CD4-positive, CD25-positive, alpha-beta regulatory T cell (primary cell): Measurements from ENCODE around the gene CCSER1. TPM values are rescaled to one million over a fixed set of nuclear protein-coding genes. Genes with fewer than 3 reads are reported as not detected.
"Not testable (repeated sequence)": the region's sequence is repeated elsewhere in the genome, so short reads cannot be mapped to it uniquely, and the experiment has no call there.

Source experiments
- ATAC-seq, 2 donors: fragments of 150-1000 bp; cut with Tn5 transposase; one replicate each; pipeline ENCODE4 v1.10.0; 2021; ENCODE audit warnings: low read depth in 2 of 2, moderate number of reproducible peaks in 2 of 2, moderate library complexity in 1 of 2
- DNase-seq, 3 donors: peaks; one replicate each; pipeline versions ENCODE4 v3.0.0 to v3.0.0-alpha.2; 2012 to 2022; ENCODE audit warnings: mixed read lengths in 1 of 3
- H3K27ac ChIP-seq: one replicate; pipeline ENCODE4 v1.7.0; 2013; ENCODE audit warnings: mild to moderate bottlenecking, low read length; ENCODE audit not compliant: insufficient read depth, poor library complexity, severe bottlenecking
- H3K27me3 ChIP-seq: one replicate; pipeline ENCODE4 v1.7.0; 2013; ENCODE audit warnings: low read length; ENCODE audit not compliant: control insufficient read depth, insufficient read depth
- H3K36me3 ChIP-seq: one replicate; pipeline ENCODE4 v1.7.0; 2013; ENCODE audit warnings: mild to moderate bottlenecking, low read length, moderate library complexity; ENCODE audit not compliant: control insufficient read depth, insufficient read depth
- H3K4me1 ChIP-seq: 2 replicates; pipeline ENCODE4 v1.7.0; 2013; ENCODE audit warnings: mild to moderate bottlenecking, low read length; ENCODE audit not compliant: insufficient read depth, control insufficient read depth, poor library complexity, severe bottlenecking
- H3K4me3 ChIP-seq: one replicate; pipeline ENCODE4 v1.7.0; 2013; ENCODE audit warnings: low read depth, mild to moderate bottlenecking, low read length, moderate library complexity
- H3K9me3 ChIP-seq, 2 experiments: 1 replicate in 1 of 2; 2 replicates in 1 of 2; pipeline ENCODE4 v1.7.0; 2013; ENCODE audit warnings: low read length in 2 of 2, mild to moderate bottlenecking in 1 of 2, moderate library complexity in 1 of 2; ENCODE audit not compliant: control insufficient read depth in 2 of 2
- H3K27ac Mint-ChIP-seq, 3 donors: one replicate each; pipeline ENCODE4 v1.8.0; 2020 to 2022; ENCODE audit warnings: mild to moderate bottlenecking in 3 of 3, mixed read lengths in 3 of 3, moderate library complexity in 2 of 3
- H3K27me3 Mint-ChIP-seq: one replicate; pipeline ENCODE4 v1.8.0; 2022; ENCODE audit warnings: mild to moderate bottlenecking, mixed read lengths
- H3K36me3 Mint-ChIP-seq: one replicate; pipeline ENCODE4 v1.8.0; 2020; ENCODE audit warnings: mixed read lengths
- H3K4me1 Mint-ChIP-seq, 4 donors: one replicate each; pipeline ENCODE4 v1.8.0; 2020 to 2022; ENCODE audit warnings: mixed read lengths in 4 of 4, mild to moderate bottlenecking in 1 of 4
- H3K4me3 Mint-ChIP-seq, 4 donors: one replicate each; pipeline ENCODE4 v1.8.0; 2020 to 2022; ENCODE audit warnings: mild to moderate bottlenecking in 4 of 4, mixed read lengths in 4 of 4, moderate library complexity in 3 of 4
- H3K9me3 Mint-ChIP-seq, 7 donors: one replicate each; pipeline ENCODE4 v1.8.0; 2020 to 2022; ENCODE audit warnings: mixed read lengths in 7 of 7, mild to moderate bottlenecking in 3 of 7, moderate library complexity in 2 of 7
- polyA plus RNA-seq, 4 donors: library from polyadenylated mRNA; unstranded; fragments of 300-500 nt; fragmentation: Illumina TruSeq; gene quantifications; one replicate each; pipeline ENCODE4 v1.2.3, GENCODE V29; 2021
- total RNA-seq: library from RNA; stranded (reverse); gene quantifications from one replicate; pipeline ENCODE4 v1.2.3, GENCODE V29; 2022

Gene CCSER1
- total and polyA plus RNA-seq, 5 donors from 2014 or later, result 0.20 to 0.60 TPM; not detected in 3

GRCh38 chr4:91233164-91233563, 1106.0 kb downstream of the CCSER1 start:
- Histone ChIP-seq H3K9me3 (no peaks in the 10 kb centered on the region), H3K36me3 (no peaks in the 10 kb centered on the region), H3K4me1 (no peaks in the 10 kb centered on the region), H3K27ac (no peak overlapping the region), H3K4me3 (no peak overlapping the region), H3K27me3 (no peaks in the 10 kb centered on the region)
- H3K4me1 Mint-ChIP-seq, result no peaks in the 10 kb centered on the region
- no peaks in the 10 kb centered on the region for H3K27me3 Mint-ChIP-seq
- no peak for DNase-seq
- no peak overlapping the region for H3K27ac Mint-ChIP-seq
- ATAC-seq, result no peak
- peaks cover 0 to 10% (median 3%) of the 10 kb centered on the region in 7 donors for H3K9me3 Mint-ChIP-seq
- no peak overlapping the region for H3K4me3 Mint-ChIP-seq
- H3K36me3 Mint-ChIP-seq, result no peaks in the 10 kb centered on the region

- Histone ChIP-seq H3K4me1 (no peaks in the 10 kb centered on the region), H3K36me3 (no peaks in the 10 kb centered on the region), H3K4me3 (no peak overlapping the region), H3K27ac (no peak overlapping the region), H3K27me3 (no peaks in the 10 kb centered on the region), H3K9me3 (no peaks in the 10 kb centered on the region)
- H3K4me3 Mint-ChIP-seq, result no peak overlapping the region
- no peaks in the 10 kb centered on the region for H3K4me1 Mint-ChIP-seq
- peaks cover 2 to 8% (median 4%) of the 10 kb centered on the region in 7 donors for H3K9me3 Mint-ChIP-seq
- no peaks in the 10 kb centered on the region for H3K27me3 Mint-ChIP-seq
- ATAC-seq (no peak), DNase-seq (no peak)
- H3K36me3 Mint-ChIP-seq, result no peaks in the 10 kb centered on the region
- no peak overlapping the region for H3K27ac Mint-ChIP-seq
Observed at GRCh38 chr4:91243132-91243531, 1115.9 kb downstream of the CCSER1 start.

- Mint-ChIP-seq H3K4me1 (no peaks in the 10 kb centered on the region), H3K36me3 (no peaks in the 10 kb centered on the region), H3K27ac (no peak overlapping the region), H3K4me3 (no peak overlapping the region), H3K27me3 (no peaks in the 10 kb centered on the region), H3K9me3 (peaks cover 0 to 25% (median 8%) of the 10 kb centered on the region in 7 donors)
- no peaks in the 10 kb centered on the region for H3K27me3 ChIP-seq
- no peak overlapping the region for H3K4me3 ChIP-seq
- peaks cover 0 to 6% of the 10 kb centered on the region in 2 experiments for H3K9me3 ChIP-seq
- no peaks in the 10 kb centered on the region for H3K4me1 ChIP-seq
- DNase-seq, result no peak
- H3K27ac ChIP-seq, result no peak overlapping the region
- no peak for ATAC-seq
- no peaks in the 10 kb centered on the region for H3K36me3 ChIP-seq
Observed at GRCh38 chr4:91256043-91256442, 1128.8 kb downstream of the CCSER1 start.

- Mint-ChIP-seq H3K4me3 (no peak overlapping the region), H3K27ac (no peak overlapping the region), H3K4me1 (no peaks in the 10 kb centered on the region), H3K9me3 (peaks cover 4 to 27% (median 8%) of the 10 kb centered on the region in 7 donors), H3K36me3 (no peaks in the 10 kb centered on the region), H3K27me3 (no peaks in the 10 kb centered on the region)
- no peak for DNase-seq
- no peaks in the 10 kb centered on the region for H3K4me1 ChIP-seq
- H3K4me3 ChIP-seq, result no peak overlapping the region
- no peak for ATAC-seq
- H3K36me3 ChIP-seq, result no peaks in the 10 kb centered on the region
- no peaks in the 10 kb centered on the region for H3K27me3 ChIP-seq
- peaks cover 0 to 6% of the 10 kb centered on the region in 2 experiments for H3K9me3 ChIP-seq
- no peak overlapping the region for H3K27ac ChIP-seq
Observed at GRCh38 chr4:91256751-91257150, 1129.6 kb downstream of the CCSER1 start.

GRCh38 chr4:91257721-91258120, 1130.5 kb downstream of the CCSER1 start:
- no peak overlapping the region for H3K4me3 ChIP-seq
- Mint-ChIP-seq H3K4me1 (no peaks in the 10 kb centered on the region), H3K27me3 (no peaks in the 10 kb centered on the region), H3K36me3 (no peaks in the 10 kb centered on the region), H3K27ac (no peak overlapping the region), H3K9me3 (peaks cover 3 to 26% (median 7%) of the 10 kb centered on the region in 7 donors), H3K4me3 (no peak overlapping the region)
- no peak overlapping the region for H3K27ac ChIP-seq
- ATAC-seq (no peak), DNase-seq (no peak)
- no peaks in the 10 kb centered on the region for H3K27me3 ChIP-seq
- H3K36me3 ChIP-seq, result no peaks in the 10 kb centered on the region
- H3K9me3 ChIP-seq, result peaks cover 0 to 6% of the 10 kb centered on the region in 2 experiments
- H3K4me1 ChIP-seq, result no peaks in the 10 kb centered on the region

- peaks cover 0 to 6% of the 10 kb centered on the region in 2 experiments for H3K9me3 ChIP-seq
- Mint-ChIP-seq H3K27me3 (no peaks in the 10 kb centered on the region), H3K4me3 (no peak overlapping the region), H3K36me3 (no peaks in the 10 kb centered on the region), H3K27ac (no peak overlapping the region), H3K4me1 (no peaks in the 10 kb centered on the region), H3K9me3 (peaks cover 3 to 26% (median 7%) of the 10 kb centered on the region in 7 donors)
- no peaks in the 10 kb centered on the region for H3K36me3 ChIP-seq
- H3K4me3 ChIP-seq, result no peak overlapping the region
- H3K27ac ChIP-seq, result no peak overlapping the region
- ATAC-seq (no peak), DNase-seq (no peak)
- H3K4me1 ChIP-seq, result no peaks in the 10 kb centered on the region
- H3K27me3 ChIP-seq, result no peaks in the 10 kb centered on the region
Observed at GRCh38 chr4:91258326-91258725, 1131.1 kb downstream of the CCSER1 start.

- peaks cover 0 to 27% (median 5%) of the 10 kb centered on the region in 7 donors for H3K9me3 Mint-ChIP-seq
- H3K9me3 ChIP-seq, result no peaks in the 10 kb centered on the region
- H3K27ac Mint-ChIP-seq, result no peak overlapping the region
- no peaks in the 10 kb centered on the region for H3K27me3 ChIP-seq
- no peak overlapping the region for H3K4me3 ChIP-seq
- no peaks in the 10 kb centered on the region for H3K36me3 ChIP-seq
- ATAC-seq (no peak), DNase-seq (no peak)
- H3K4me3 Mint-ChIP-seq, result no peak overlapping the region
- no peaks in the 10 kb centered on the region for H3K4me1 Mint-ChIP-seq
- no peaks in the 10 kb centered on the region for H3K27me3 Mint-ChIP-seq
- no peaks in the 10 kb centered on the region for H3K36me3 Mint-ChIP-seq
- no peak overlapping the region for H3K27ac ChIP-seq
- no peaks in the 10 kb centered on the region for H3K4me1 ChIP-seq
Observed at GRCh38 chr4:91267543-91267942, 1140.3 kb downstream of the CCSER1 start.

GRCh38 chr4:91268481-91268880, 1141.3 kb downstream of the CCSER1 start:
- H3K4me3 Mint-ChIP-seq, H3K36me3 ChIP-seq, ATAC-seq, H3K4me1 Mint-ChIP-seq, H3K4me1 ChIP-seq, H3K9me3 ChIP-seq, H3K36me3 Mint-ChIP-seq, H3K27me3 Mint-ChIP-seq, H3K27ac Mint-ChIP-seq, H3K4me3 ChIP-seq, H3K27ac ChIP-seq, H3K27me3 ChIP-seq, DNase-seq: not testable (repeated sequence)
- peaks cover 3 to 36% (median 8%) of the 10 kb centered on the region in 7 donors for H3K9me3 Mint-ChIP-seq
